HepG2 (cell line): ENCODE data around the gene MCM3AP. TPM values are rescaled to one million over a fixed set of nuclear protein-coding genes. Genes with fewer than 3 reads are reported as not detected.

Experiments
- AGO1 ChIP-seq: fragments of 200-400 bp; formaldehyde crosslinking; IDR thresholded peaks from 2 replicates; pipeline ENCODE4 v1.6.1; 2017; ENCODE audit warnings: mild to moderate bottlenecking, low read depth, low read length, moderate library complexity; ENCODE audit not compliant: poor library complexity, severe bottlenecking
- ATRX ChIP-seq: sonication (generic); formaldehyde crosslinking; IDR thresholded peaks from 2 replicates; pipeline ENCODE4 v1.4.0; 2020; ENCODE audit warnings: missing genetic modification reagents, borderline replicate concordance
- CEBPB ChIP-seq: IDR thresholded peaks from 2 replicates; pipeline ENCODE4 v1.6.1; 2011; ENCODE audit warnings: low read depth, low read length, improper control_type of control experiment, borderline replicate concordance
- DNMT3B ChIP-seq: conservative IDR thresholded peaks from 2 replicates; pipeline ENCODE4 v1.6.1; 2016; ENCODE audit warnings: missing biosample characterization, control low read depth
- MXI1 ChIP-seq: IDR thresholded peaks from 3 replicates; pipeline ENCODE4 v1.6.1; 2012; ENCODE audit warnings: low read depth, low read length, inconsistent platforms, borderline replicate concordance
- NFIB ChIP-seq: sonication (generic); formaldehyde crosslinking; IDR thresholded peaks from 2 replicates; pipeline ENCODE4 v1.9.0; 2021; ENCODE audit warnings: missing genetic modification reagents, mild to moderate bottlenecking, borderline replicate concordance
- NFYB ChIP-seq: sonication (generic); formaldehyde crosslinking; IDR thresholded peaks from 2 replicates; pipeline ENCODE4 v1.4.0; 2020; ENCODE audit warnings: missing genetic modification reagents
- NR2F6 ChIP-seq, 2 experiments: IDR thresholded peaks; 2 replicates each; pipeline ENCODE4 v1.6.1; 2016; ENCODE audit warnings: antibody characterized with exemption in 1 of 2, mild to moderate bottlenecking in 1 of 2
- RFXANK ChIP-seq: IDR thresholded peaks from 2 replicates; pipeline ENCODE4 v1.6.1; 2016
- SMAD1 ChIP-seq: sonication (generic); formaldehyde crosslinking; IDR thresholded peaks from 2 replicates; pipeline ENCODE4 v1.4.0; 2020; ENCODE audit warnings: missing genetic modification reagents, low read depth, mild to moderate bottlenecking, borderline replicate concordance
- SRF ChIP-seq: IDR thresholded peaks from 2 replicates; pipeline ENCODE4 v1.6.1; 2011; ENCODE audit warnings: mild to moderate bottlenecking, low read depth, low read length, moderate library complexity
- ZBTB3 ChIP-seq: sonication (generic); formaldehyde crosslinking; IDR thresholded peaks from 2 replicates; pipeline ENCODE4 v1.4.0; 2020; ENCODE audit warnings: low read depth, mild to moderate bottlenecking, moderate library complexity, missing genetic modification reagents, borderline replicate concordance
- ZC3H13 ChIP-seq: sonication (generic); formaldehyde crosslinking; IDR thresholded peaks from 2 replicates; pipeline ENCODE4 v1.8.1; 2023; ENCODE audit warnings: mild to moderate bottlenecking, missing genetic modification reagents, moderate library complexity
- ZFAT ChIP-seq: sonication (generic); formaldehyde crosslinking; conservative IDR thresholded peaks from 2 replicates; pipeline ENCODE4 v1.8.1; 2023; ENCODE audit warnings: missing genetic modification reagents, inconsistent platforms
- ZMYM4 ChIP-seq: sonication (generic); formaldehyde crosslinking; IDR thresholded peaks from 2 replicates; pipeline ENCODE4 v1.8.1; 2023; ENCODE audit warnings: mild to moderate bottlenecking, missing genetic modification reagents
- ZNF337 ChIP-seq: sonication (generic); formaldehyde crosslinking; IDR thresholded peaks from 2 replicates; pipeline ENCODE4 v1.5.1; 2020; ENCODE audit warnings: missing genetic modification reagents, low read depth, mild to moderate bottlenecking, borderline replicate concordance
- ZNF558 ChIP-seq: sonication (generic); formaldehyde crosslinking; IDR thresholded peaks from 2 replicates; pipeline ENCODE4 v1.9.0; 2022; ENCODE audit warnings: mild to moderate bottlenecking, missing genetic modification reagents, borderline replicate concordance
- ZNF570 ChIP-seq: sonication (generic); formaldehyde crosslinking; IDR thresholded peaks from 2 replicates; pipeline ENCODE4 v1.4.0; 2020; ENCODE audit warnings: mild to moderate bottlenecking, missing genetic modification reagents, borderline replicate concordance
- ZNF713 ChIP-seq: sonication (generic); formaldehyde crosslinking; IDR thresholded peaks from 2 replicates; pipeline ENCODE4 v1.4.0; 2020; ENCODE audit warnings: mild to moderate bottlenecking, missing genetic modification reagents
- polyA plus RNA-seq, 8 experiments: library from polyadenylated mRNA; depleted of rRNA in 3 of 8; stranded (reverse) in 7 of 8; unstranded in 1 of 8; fragments of >200 nt; fragmentation: Illumina TruSeq in 4 of 8; extraction: Trizol in 4 of 8; gene quantifications; 2 replicates each; pipeline versions ENCODE4 v1.2.1 to v1.2.3, GENCODE V29; 2011 to 2016; ENCODE audit warnings: low read depth in 4 of 8, missing spikeins in 1 of 8, mixed read lengths in 1 of 8; ENCODE audit not compliant: insufficient read depth in 1 of 8
- total RNA-seq, 5 experiments: library from RNA; depleted of rRNA; stranded (reverse); fragments of >200 nt; fragmentation: Illumina TruSeq; extraction: Trizol; gene quantifications; 2 replicates each; pipeline ENCODE4 v1.2.3, GENCODE V29; 2016; ENCODE audit warnings: low read depth in 1 of 5
- TF ChIP-seq, protein P1 (sequence below): sonication (generic); formaldehyde crosslinking; IDR thresholded peaks from 2 replicates; pipeline ENCODE4 v1.5.0; 2020; ENCODE audit warnings: missing genetic modification reagents
- TF ChIP-seq, protein P2 (sequence below): sonication (generic); formaldehyde crosslinking; IDR thresholded peaks from 2 replicates; pipeline ENCODE4 v1.4.0; 2020; ENCODE audit warnings: missing genetic modification reagents, borderline replicate concordance
- TF ChIP-seq, protein P3 (sequence below): sonication (generic); formaldehyde crosslinking; IDR thresholded peaks from 2 replicates; pipeline ENCODE4 v1.5.1; 2020; ENCODE audit warnings: missing genetic modification reagents, mild to moderate bottlenecking, borderline replicate concordance
- TF ChIP-seq, protein P4 (sequence below): IDR thresholded peaks from 2 replicates; pipeline ENCODE4 v1.6.1; 2016; ENCODE audit warnings: missing compliant biosample characterization, missing genetic modification reagents, borderline replicate concordance
- TF ChIP-seq, protein P5 (sequence below): sonication (generic); formaldehyde crosslinking; IDR thresholded peaks from 2 replicates; pipeline ENCODE4 v1.8.1; 2023; ENCODE audit warnings: mild to moderate bottlenecking, missing genetic modification reagents, borderline replicate concordance

The MCM3AP gene
- total and polyA plus RNA-seq, 2 of the 13 experiments (the other 11 are each of a cell fraction or from before 2014, with no cell fraction given): 27.0 to 54.7 TPM

DNA sequence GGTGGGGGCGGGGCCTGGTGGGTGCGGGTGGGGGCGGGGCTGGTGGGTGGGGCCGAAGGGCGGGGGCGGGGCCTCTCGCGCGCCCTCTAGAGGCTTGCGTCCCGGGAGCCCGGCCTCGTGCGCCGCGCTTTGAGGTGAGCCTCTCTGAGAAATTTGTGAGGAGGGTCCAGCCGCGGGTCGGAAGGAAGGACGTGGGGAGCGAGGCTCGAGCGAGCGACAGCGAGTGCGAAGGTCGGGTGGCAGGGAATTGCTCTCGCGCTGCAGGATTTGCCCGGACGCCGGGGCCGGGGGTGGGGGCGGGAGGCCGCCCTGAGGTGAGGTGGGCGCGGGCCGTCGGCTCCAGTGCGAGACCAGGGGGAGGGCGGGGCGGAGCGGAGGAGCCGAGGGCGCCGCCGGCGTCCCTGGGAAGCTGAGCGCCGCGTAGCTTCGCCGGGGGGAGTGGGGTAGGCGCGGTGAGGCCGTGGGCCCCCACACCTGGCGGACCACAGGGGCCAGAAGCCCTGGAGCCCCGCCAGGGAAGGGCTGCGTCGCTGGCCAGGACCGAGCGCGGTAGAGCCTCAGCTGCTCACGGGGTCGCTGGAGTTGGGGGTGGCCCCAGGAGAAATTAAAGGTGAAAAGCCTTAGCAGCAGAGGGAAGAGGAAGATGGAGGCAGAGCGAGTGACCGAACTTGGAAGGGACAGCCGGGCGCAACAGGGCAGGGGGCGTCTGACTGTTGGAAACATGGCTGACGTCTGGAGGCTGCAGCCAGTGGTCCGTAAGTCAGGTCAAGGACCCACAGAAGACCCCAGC is 56.1 kb downstream of the MCM3AP start (continued):
- no peak for TF ChIP-seq SMAD1 (CRISPR knock-in tag)
- no peak for TF ChIP-seq ZNF337 (CRISPR knock-in tag)
- no peak for TF ChIP-seq NFYB (CRISPR knock-in tag)
- TF ChIP-seq, protein P1, sequence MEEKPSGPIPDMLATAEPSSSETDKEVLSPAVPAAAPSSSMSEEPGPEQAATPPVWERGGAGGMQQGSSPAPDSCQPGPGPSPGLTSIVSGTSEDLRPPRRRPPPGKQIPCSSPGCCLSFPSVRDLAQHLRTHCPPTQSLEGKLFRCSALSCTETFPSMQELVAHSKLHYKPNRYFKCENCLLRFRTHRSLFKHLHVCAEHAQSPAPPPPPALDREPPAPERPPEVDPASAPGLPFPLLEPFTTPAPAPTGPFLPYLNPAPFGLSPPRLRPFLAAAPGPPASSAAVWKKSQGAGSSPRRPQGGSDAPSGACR: no peak
- no peak for TF ChIP-seq ZNF570 (CRISPR knock-in tag)
- no peak for TF ChIP-seq CEBPB
- no peak for TF ChIP-seq ZNF558 (CRISPR knock-in tag)
- TF ChIP-seq NFIB (CRISPR knock-in tag): no peak
- TF ChIP-seq, protein P2, sequence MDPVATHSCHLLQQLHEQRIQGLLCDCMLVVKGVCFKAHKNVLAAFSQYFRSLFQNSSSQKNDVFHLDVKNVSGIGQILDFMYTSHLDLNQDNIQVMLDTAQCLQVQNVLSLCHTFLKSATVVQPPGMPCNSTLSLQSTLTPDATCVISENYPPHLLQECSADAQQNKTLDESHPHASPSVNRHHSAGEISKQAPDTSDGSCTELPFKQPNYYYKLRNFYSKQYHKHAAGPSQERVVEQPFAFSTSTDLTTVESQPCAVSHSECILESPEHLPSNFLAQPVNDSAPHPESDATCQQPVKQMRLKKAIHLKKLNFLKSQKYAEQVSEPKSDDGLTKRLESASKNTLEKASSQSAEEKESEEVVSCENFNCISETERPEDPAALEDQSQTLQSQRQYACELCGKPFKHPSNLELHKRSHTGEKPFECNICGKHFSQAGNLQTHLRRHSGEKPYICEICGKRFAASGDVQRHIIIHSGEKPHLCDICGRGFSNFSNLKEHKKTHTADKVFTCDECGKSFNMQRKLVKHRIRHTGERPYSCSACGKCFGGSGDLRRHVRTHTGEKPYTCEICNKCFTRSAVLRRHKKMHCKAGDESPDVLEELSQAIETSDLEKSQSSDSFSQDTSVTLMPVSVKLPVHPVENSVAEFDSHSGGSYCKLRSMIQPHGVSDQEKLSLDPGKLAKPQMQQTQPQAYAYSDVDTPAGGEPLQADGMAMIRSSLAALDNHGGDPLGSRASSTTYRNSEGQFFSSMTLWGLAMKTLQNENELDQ: no peak
- TF ChIP-seq RFXANK (CRISPR knock-in tag): no peak
- TF ChIP-seq NR2F6 (IDR thresholded peaks at IDR 0.05): no peak
- no peak for TF ChIP-seq NR2F6 (CRISPR knock-in tag; IDR thresholded peaks at IDR 0.05)
- no peak for TF ChIP-seq ZFAT
- no peak for TF ChIP-seq AGO1
- TF ChIP-seq MXI1: peak; percentile 79; the same call in 1 of the 3 replicates
- TF ChIP-seq ZMYM4: peak; percentile 67
- no peak for TF ChIP-seq ZC3H13
- TF ChIP-seq DNMT3B (CRISPR knock-in tag): no peak
- TF ChIP-seq, protein P3, sequence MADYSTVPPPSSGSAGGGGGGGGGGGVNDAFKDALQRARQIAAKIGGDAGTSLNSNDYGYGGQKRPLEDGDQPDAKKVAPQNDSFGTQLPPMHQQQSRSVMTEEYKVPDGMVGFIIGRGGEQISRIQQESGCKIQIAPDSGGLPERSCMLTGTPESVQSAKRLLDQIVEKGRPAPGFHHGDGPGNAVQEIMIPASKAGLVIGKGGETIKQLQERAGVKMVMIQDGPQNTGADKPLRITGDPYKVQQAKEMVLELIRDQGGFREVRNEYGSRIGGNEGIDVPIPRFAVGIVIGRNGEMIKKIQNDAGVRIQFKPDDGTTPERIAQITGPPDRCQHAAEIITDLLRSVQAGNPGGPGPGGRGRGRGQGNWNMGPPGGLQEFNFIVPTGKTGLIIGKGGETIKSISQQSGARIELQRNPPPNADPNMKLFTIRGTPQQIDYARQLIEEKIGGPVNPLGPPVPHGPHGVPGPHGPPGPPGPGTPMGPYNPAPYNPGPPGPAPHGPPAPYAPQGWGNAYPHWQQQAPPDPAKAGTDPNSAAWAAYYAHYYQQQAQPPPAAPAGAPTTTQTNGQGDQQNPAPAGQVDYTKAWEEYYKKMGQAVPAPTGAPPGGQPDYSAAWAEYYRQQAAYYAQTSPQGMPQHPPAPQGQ (CRISPR knock-in tag): no peak
- TF ChIP-seq, protein P4, sequence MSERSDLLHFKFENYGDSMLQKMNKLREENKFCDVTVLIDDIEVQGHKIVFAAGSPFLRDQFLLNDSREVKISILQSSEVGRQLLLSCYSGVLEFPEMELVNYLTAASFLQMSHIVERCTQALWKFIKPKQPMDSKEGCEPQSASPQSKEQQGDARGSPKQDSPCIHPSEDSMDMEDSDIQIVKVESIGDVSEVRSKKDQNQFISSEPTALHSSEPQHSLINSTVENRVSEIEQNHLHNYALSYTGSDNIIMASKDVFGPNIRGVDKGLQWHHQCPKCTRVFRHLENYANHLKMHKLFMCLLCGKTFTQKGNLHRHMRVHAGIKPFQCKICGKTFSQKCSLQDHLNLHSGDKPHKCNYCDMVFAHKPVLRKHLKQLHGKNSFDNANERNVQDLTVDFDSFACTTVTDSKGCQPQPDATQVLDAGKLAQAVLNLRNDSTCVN (CRISPR knock-in tag): no peak
- TF ChIP-seq ATRX (CRISPR knock-in tag): no peak
- TF ChIP-seq, protein P5, sequence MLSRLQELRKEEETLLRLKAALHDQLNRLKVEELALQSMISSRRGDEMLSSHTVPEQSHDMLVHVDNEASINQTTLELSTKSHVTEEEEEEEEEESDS: no peak
- 0 out of 2 replicates have a peak, but pooled peaks have one; percentile 2 for TF ChIP-seq ZBTB3 (CRISPR knock-in tag)
- TF ChIP-seq ZNF713 (CRISPR knock-in tag): no peak
- no peak for TF ChIP-seq SRF
